Measurements from ENCODE around the gene RPL21.

RPL21 gene

GRCh38 chr13:27251166-27252091, at the start of gene RPL21 (continued):
- TF ChIP-seq, protein P1, sequence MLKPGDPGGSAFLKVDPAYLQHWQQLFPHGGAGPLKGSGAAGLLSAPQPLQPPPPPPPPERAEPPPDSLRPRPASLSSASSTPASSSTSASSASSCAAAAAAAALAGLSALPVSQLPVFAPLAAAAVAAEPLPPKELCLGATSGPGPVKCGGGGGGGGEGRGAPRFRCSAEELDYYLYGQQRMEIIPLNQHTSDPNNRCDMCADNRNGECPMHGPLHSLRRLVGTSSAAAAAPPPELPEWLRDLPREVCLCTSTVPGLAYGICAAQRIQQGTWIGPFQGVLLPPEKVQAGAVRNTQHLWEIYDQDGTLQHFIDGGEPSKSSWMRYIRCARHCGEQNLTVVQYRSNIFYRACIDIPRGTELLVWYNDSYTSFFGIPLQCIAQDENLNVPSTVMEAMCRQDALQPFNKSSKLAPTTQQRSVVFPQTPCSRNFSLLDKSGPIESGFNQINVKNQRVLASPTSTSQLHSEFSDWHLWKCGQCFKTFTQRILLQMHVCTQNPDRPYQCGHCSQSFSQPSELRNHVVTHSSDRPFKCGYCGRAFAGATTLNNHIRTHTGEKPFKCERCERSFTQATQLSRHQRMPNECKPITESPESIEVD (tag by site-specific recombination; IDR thresholded peaks at IDR 0.05): no peak
- TF ChIP-seq PBX3 (CRISPR knock-in tag; IDR thresholded peaks at IDR 0.05): no peak
- 0 out of 2 replicates have a peak, but pooled peaks have one; percentile 24 for TF ChIP-seq GLI4 (tag by site-specific recombination; IDR thresholded peaks at IDR 0.05)
- peak; percentile 31; the same call in 1 of the 2 replicates for TF ChIP-seq ZNF777 (tag by site-specific recombination; IDR thresholded peaks at IDR 0.05; ENCODE audit: borderline replicate concordance)
- TF ChIP-seq ZNF623 (tag by site-specific recombination; IDR thresholded peaks at IDR 0.05): no peak
- peak; percentile 66 for TF ChIP-seq ZFP69B (tag by site-specific recombination; IDR thresholded peaks at IDR 0.05)
- TF ChIP-seq, protein P2, sequence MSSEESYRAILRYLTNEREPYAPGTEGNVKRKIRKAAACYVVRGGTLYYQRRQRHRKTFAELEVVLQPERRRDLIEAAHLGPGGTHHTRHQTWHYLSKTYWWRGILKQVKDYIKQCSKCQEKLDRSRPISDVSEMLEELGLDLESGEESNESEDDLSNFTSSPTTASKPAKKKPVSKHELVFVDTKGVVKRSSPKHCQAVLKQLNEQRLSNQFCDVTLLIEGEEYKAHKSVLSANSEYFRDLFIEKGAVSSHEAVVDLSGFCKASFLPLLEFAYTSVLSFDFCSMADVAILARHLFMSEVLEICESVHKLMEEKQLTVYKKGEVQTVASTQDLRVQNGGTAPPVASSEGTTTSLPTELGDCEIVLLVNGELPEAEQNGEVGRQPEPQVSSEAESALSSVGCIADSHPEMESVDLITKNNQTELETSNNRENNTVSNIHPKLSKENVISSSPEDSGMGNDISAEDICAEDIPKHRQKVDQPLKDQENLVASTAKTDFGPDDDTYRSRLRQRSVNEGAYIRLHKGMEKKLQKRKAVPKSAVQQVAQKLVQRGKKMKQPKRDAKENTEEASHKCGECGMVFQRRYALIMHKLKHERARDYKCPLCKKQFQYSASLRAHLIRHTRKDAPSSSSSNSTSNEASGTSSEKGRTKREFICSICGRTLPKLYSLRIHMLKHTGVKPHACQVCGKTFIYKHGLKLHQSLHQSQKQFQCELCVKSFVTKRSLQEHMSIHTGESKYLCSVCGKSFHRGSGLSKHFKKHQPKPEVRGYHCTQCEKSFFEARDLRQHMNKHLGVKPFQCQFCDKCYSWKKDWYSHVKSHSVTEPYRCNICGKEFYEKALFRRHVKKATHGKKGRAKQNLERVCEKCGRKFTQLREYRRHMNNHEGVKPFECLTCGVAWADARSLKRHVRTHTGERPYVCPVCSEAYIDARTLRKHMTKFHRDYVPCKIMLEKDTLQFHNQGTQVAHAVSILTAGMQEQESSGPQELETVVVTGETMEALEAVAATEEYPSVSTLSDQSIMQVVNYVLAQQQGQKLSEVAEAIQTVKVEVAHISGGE (tag by site-specific recombination; conservative IDR thresholded peaks at IDR 0.05; ENCODE audit: low read depth): peak; percentile 45; the same call in 1 of the 2 replicates
- no peak; the same call in 1 of the 2 replicates for TF ChIP-seq ZNF692 (tag by site-specific recombination; IDR thresholded peaks at IDR 0.05)
- TF ChIP-seq ZNF660 (tag by site-specific recombination; IDR thresholded peaks at IDR 0.05): peak; percentile 87
- peak; percentile 100 for TF ChIP-seq ZNF629 (tag by site-specific recombination; IDR thresholded peaks at IDR 0.05)
- TF ChIP-seq ZNF223 (tag by site-specific recombination; IDR thresholded peaks at IDR 0.05): no peak
- no peak for TF ChIP-seq ZNF138 (tag by site-specific recombination; IDR thresholded peaks at IDR 0.05; ENCODE audit: borderline replicate concordance)
- TF ChIP-seq ZNF560 (tag by site-specific recombination; IDR thresholded peaks at IDR 0.05; ENCODE audit: borderline replicate concordance): no peak
- peak; percentile 98 for TF ChIP-seq ZBTB21 (tag by site-specific recombination; IDR thresholded peaks at IDR 0.05)
- TF ChIP-seq OVOL3 (tag by site-specific recombination; IDR thresholded peaks at IDR 0.05): 0 out of 2 replicates have a peak, but pooled peaks have one; percentile 10
- TF ChIP-seq GLIS1 (tag by site-specific recombination; IDR thresholded peaks at IDR 0.05): no peak
- TF ChIP-seq IKZF3 (tag by site-specific recombination; IDR thresholded peaks at IDR 0.05): peak; percentile 84
- TF ChIP-seq, protein P3, sequence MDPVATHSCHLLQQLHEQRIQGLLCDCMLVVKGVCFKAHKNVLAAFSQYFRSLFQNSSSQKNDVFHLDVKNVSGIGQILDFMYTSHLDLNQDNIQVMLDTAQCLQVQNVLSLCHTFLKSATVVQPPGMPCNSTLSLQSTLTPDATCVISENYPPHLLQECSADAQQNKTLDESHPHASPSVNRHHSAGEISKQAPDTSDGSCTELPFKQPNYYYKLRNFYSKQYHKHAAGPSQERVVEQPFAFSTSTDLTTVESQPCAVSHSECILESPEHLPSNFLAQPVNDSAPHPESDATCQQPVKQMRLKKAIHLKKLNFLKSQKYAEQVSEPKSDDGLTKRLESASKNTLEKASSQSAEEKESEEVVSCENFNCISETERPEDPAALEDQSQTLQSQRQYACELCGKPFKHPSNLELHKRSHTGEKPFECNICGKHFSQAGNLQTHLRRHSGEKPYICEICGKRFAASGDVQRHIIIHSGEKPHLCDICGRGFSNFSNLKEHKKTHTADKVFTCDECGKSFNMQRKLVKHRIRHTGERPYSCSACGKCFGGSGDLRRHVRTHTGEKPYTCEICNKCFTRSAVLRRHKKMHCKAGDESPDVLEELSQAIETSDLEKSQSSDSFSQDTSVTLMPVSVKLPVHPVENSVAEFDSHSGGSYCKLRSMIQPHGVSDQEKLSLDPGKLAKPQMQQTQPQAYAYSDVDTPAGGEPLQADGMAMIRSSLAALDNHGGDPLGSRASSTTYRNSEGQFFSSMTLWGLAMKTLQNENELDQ (tag by site-specific recombination; IDR thresholded peaks at IDR 0.05; ENCODE audit: low read depth): no peak
- TF ChIP-seq ZNF174 (tag by site-specific recombination; IDR thresholded peaks at IDR 0.05): no peak
- TF ChIP-seq KLF17 (tag by site-specific recombination; IDR thresholded peaks at IDR 0.05): peak; percentile 83
- 0 out of 2 replicates have a peak, but pooled peaks have one; percentile 47 for TF ChIP-seq ZNF221 (tag by site-specific recombination; IDR thresholded peaks at IDR 0.05; ENCODE audit: borderline replicate concordance)
- 0 out of 2 replicates have a peak, but pooled peaks have one; percentile 72 for TF ChIP-seq ZNF24 (tag by site-specific recombination; IDR thresholded peaks at IDR 0.05)
- peak; percentile 86 for TF ChIP-seq ZSCAN30 (tag by site-specific recombination; IDR thresholded peaks at IDR 0.05)
- 0 out of 2 replicates have a peak, but pooled peaks have one; percentile 46 for TF ChIP-seq ZNF394 (tag by site-specific recombination; IDR thresholded peaks at IDR 0.05; ENCODE audit: borderline replicate concordance)
